ENCODE results near the gene DPEP2.
"Not testable (repeated sequence)": the region's sequence is repeated elsewhere in the genome, so short reads cannot be mapped to it uniquely, and the experiment has no call there.

DPEP2 gene, protein sequence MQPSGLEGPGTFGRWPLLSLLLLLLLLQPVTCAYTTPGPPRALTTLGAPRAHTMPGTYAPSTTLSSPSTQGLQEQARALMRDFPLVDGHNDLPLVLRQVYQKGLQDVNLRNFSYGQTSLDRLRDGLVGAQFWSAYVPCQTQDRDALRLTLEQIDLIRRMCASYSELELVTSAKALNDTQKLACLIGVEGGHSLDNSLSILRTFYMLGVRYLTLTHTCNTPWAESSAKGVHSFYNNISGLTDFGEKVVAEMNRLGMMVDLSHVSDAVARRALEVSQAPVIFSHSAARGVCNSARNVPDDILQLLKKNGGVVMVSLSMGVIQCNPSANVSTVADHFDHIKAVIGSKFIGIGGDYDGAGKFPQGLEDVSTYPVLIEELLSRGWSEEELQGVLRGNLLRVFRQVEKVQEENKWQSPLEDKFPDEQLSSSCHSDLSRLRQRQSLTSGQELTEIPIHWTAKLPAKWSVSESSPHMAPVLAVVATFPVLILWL

GRCh38 chr16:67998779-67999688, at the start of gene DPEP2:
DPEP2 (minus strand) TSS chr16:67999484; CDS start chr16:67993212, 6,272 bp downstream.
- in situ Hi-C loops (cut with HindIII; ENCODE audit: low pct_ligation_motif_present, low sequenced_read_pairs); H3K27me3 ChIP-seq (replicated peaks); H3K36me3 ChIP-seq (replicated peaks); H3K4me3 ChIP-seq (ENCODE audit: low read depth, low read length); H3K27ac ChIP-seq; DNase-seq: not testable (repeated sequence)

DNA sequence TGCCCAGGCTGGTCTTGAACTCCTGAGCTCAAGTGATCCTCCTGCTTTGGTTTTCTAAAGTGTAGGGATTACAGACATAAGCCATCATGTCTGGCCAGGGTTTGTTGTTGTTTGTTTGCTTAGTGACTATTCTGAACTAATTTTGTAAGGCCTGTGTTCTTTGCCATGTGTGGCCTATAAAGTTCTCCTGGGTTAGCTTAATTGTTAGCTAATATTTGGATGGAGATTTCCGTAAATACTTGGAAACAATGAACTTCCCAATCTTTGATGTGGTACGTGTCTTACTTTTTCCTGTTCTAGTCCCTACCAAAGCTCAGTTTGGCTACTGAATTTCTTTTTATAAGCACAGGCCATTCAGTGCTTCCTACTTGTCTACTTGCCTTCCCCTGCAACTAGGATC, 48.7 kb upstream of the DPEP2 start:
- Histone ChIP-seq H3K36me3 (replicated peaks) (peaks cover 7% of the 10 kb centered on the region), H3K27ac (no peak overlapping the region), H3K4me3 (ENCODE audit: low read depth, low read length) (no peak overlapping the region), H3K27me3 (replicated peaks) (no peaks in the 10 kb centered on the region)
- no peak for DNase-seq
- TF ChIP-seq, protein P1, sequence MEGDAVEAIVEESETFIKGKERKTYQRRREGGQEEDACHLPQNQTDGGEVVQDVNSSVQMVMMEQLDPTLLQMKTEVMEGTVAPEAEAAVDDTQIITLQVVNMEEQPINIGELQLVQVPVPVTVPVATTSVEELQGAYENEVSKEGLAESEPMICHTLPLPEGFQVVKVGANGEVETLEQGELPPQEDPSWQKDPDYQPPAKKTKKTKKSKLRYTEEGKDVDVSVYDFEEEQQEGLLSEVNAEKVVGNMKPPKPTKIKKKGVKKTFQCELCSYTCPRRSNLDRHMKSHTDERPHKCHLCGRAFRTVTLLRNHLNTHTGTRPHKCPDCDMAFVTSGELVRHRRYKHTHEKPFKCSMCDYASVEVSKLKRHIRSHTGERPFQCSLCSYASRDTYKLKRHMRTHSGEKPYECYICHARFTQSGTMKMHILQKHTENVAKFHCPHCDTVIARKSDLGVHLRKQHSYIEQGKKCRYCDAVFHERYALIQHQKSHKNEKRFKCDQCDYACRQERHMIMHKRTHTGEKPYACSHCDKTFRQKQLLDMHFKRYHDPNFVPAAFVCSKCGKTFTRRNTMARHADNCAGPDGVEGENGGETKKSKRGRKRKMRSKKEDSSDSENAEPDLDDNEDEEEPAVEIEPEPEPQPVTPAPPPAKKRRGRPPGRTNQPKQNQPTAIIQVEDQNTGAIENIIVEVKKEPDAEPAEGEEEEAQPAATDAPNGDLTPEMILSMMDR (IDR thresholded peaks at IDR 0.05; ENCODE audit: low read depth, low read length, missing control alignments), result no peak
- in situ Hi-C loops (cut with HindIII; ENCODE audit: low pct_ligation_motif_present, low sequenced_read_pairs), result no loop called here

DNA sequence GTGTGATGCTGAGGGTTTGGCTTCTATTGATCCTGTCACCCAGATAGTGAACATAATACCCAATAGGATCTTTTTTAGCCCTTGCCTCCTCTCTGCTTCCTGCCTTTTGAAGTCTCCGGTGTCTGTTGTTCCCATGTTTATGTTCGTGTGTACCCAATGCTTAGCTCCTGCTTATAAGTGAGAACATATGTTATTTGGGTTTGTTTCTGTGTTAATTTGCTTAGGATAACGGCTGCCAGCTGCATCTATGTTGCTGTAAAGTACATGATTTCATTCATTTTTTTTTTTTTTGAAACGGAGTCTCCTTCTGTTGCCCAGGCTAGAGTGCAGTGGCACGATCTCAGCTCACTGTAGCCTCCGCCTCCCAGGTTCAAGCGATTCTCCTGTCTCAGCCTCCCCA, 46.8 kb upstream of the DPEP2 start:
- Histone ChIP-seq H3K36me3 (replicated peaks) (peaks cover 7% of the 10 kb centered on the region), H3K27me3 (replicated peaks) (no peaks in the 10 kb centered on the region), H3K4me3 (ENCODE audit: low read depth, low read length) (no peak overlapping the region), H3K27ac (no peak overlapping the region)
- TF ChIP-seq, protein P1 (IDR thresholded peaks at IDR 0.05; ENCODE audit: low read depth, low read length, missing control alignments), result no peak
- in situ Hi-C loops (cut with HindIII; ENCODE audit: low pct_ligation_motif_present, low sequenced_read_pairs), result no loop called here
- no peak for DNase-seq

DNA sequence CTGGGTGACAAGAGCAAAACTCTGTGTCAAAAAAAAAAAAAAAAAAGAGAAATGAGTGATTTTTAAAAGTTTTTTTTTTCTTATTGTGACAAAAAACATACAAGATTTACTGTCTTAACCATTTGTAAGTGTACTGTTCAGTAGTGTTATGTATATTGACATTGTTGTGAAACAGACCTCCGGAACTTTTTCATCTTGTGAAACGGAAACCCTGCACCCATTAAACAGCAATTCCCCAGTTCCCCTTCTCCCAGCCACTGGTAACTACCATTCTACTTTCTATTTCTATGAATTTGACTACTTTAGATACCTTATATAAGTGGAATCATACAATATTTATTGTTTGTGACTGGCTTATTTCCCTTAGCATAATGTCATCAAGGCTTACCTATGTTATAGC, 42.5 kb upstream of the DPEP2 start:
- peaks cover 11% of the 10 kb centered on the region for H3K36me3 ChIP-seq (replicated peaks)
- in situ Hi-C loops (cut with HindIII; ENCODE audit: low pct_ligation_motif_present, low sequenced_read_pairs), result no loop called here
- no peak for DNase-seq

GRCh38 chr16:68040506-68041288, 41.4 kb upstream of the DPEP2 start:
- Histone ChIP-seq H3K36me3 (replicated peaks) (peaks cover 11% of the 10 kb centered on the region), H3K27me3 (replicated peaks) (no peaks in the 10 kb centered on the region), H3K27ac (no peak overlapping the region), H3K4me3 (ENCODE audit: low read depth, low read length) (no peak overlapping the region)
- in situ Hi-C loops (cut with HindIII; ENCODE audit: low pct_ligation_motif_present, low sequenced_read_pairs), result no loop called here
- TF ChIP-seq, protein P1 (IDR thresholded peaks at IDR 0.05; ENCODE audit: low read depth, low read length, missing control alignments), result peak; percentile 91
- DNase-seq, result peak; percentile 67

More for the DNA sequence above, 42.5 kb upstream of the DPEP2 start:
- Histone ChIP-seq H3K27me3 (replicated peaks) (no peaks in the 10 kb centered on the region), H3K27ac (no peak overlapping the region), H3K4me3 (ENCODE audit: low read depth, low read length) (no peak overlapping the region)
- TF ChIP-seq, protein P1 (IDR thresholded peaks at IDR 0.05; ENCODE audit: low read depth, low read length, missing control alignments), result no peak
